PC-3 (cell line): Measurements from ENCODE around the gene MID1IP1. TPM values are rescaled to one million over a fixed set of nuclear protein-coding genes. Genes with fewer than 3 reads are reported as not detected.
A peak's percentile ranks its signal among the peaks of the same experiment; 100 is the strongest.

Source experiments
- ATAC-seq: fragments of 200-7000 bp; cut with Tn5 transposase; 2 replicates; pipeline ENCODE4 v1.9.1; 2020; ENCODE audit warnings: mild to moderate bottlenecking, moderate library complexity
- BruUV-seq: library from RNA; stranded (reverse); fragments of 400-500 nt; replicated peaks from 2 replicates; lab custom pipeline; 2021; lab: Mats Ljungman, UMichigan
- CTCF ChIA-PET: fragments of 300-600 bp; sonication (Branson Sonifier 250); formaldehyde crosslinking; loops from one replicate; lab custom pipeline; 2022; ENCODE audit warnings: antibody characterized with exemption; lab: Charles Lee
- POLR2A ChIA-PET: fragments of 300-600 bp; sonication (Branson Sonifier 250); formaldehyde crosslinking; loops from one replicate; lab custom pipeline; 2022; ENCODE audit warnings: antibody characterized with exemption; ENCODE audit not compliant: unreplicated experiment; lab: Charles Lee
- DNase-seq: peaks from one replicate; pipeline ENCODE4 v3.0.0-alpha.2; 2015
- H2AFZ ChIP-seq: fragments of 300-600 bp; sonication (generic); 2 replicates; pipeline ENCODE4 v1.6.0; 2016; ENCODE audit warnings: antibody characterized with exemption, low read length
- H3F3A ChIP-seq: fragments of 300-600 bp; sonication (generic); one replicate; pipeline ENCODE4 v1.6.0; 2017; ENCODE audit warnings: antibody characterized with exemption, low read length, control low read depth, mild to moderate bottlenecking; ENCODE audit not compliant: unreplicated experiment
- H3K27ac ChIP-seq: fragments of 300-600 bp; sonication (generic); 2 replicates; pipeline ENCODE4 v1.5.1; 2016; ENCODE audit warnings: mild to moderate bottlenecking, low read length
- H3K27me3 ChIP-seq: fragments of 300-600 bp; sonication (generic); 2 replicates; pipeline ENCODE4 v1.6.1; 2016; ENCODE audit warnings: low read length, mixed read lengths
- H3K36me3 ChIP-seq: fragments of 300-600 bp; sonication (generic); 2 replicates; pipeline ENCODE4 v1.6.1; 2016; ENCODE audit warnings: low read depth, mixed run types, low read length, mixed read lengths
- H3K4me1 ChIP-seq: fragments of 300-600 bp; sonication (generic); 2 replicates; pipeline ENCODE4 v1.5.1; 2016; ENCODE audit warnings: low read length; ENCODE audit not compliant: insufficient read depth
- H3K4me2 ChIP-seq: fragments of 300-600 bp; sonication (generic); 2 replicates; pipeline ENCODE4 v1.6.0; 2016; ENCODE audit warnings: low read length
- H3K4me3 ChIP-seq: fragments of 300-600 bp; sonication (generic); 2 replicates; pipeline ENCODE4 v1.5.1; 2016; ENCODE audit warnings: mild to moderate bottlenecking, low read length, mixed read lengths
- H3K79me2 ChIP-seq: fragments of 300-600 bp; sonication (generic); 2 replicates; pipeline ENCODE4 v1.6.1; 2017; ENCODE audit warnings: low read length, mixed read lengths
- H3K9ac ChIP-seq: fragments of 300-600 bp; sonication (generic); 2 replicates; pipeline ENCODE4 v1.6.0; 2016; ENCODE audit warnings: mild to moderate bottlenecking, low read length
- H3K9me2 ChIP-seq: fragments of 300-600 bp; sonication (generic); replicated peaks from 2 replicates; pipeline ENCODE4 v1.6.1; 2016; ENCODE audit warnings: mixed run types, low read length, mixed read lengths
- H3K9me3 ChIP-seq: fragments of 300-600 bp; sonication (generic); 2 replicates; pipeline ENCODE4 v1.6.1; 2016; ENCODE audit warnings: low read length, mixed read lengths
- H4K20me1 ChIP-seq: fragments of 300-600 bp; sonication (generic); 2 replicates; pipeline ENCODE4 v1.6.1; 2016; ENCODE audit warnings: low read length, mixed read lengths
- CTCF ChIP-seq: fragments of 300-600 bp; sonication (generic); conservative IDR thresholded peaks from 2 replicates; pipeline ENCODE4 v1.5.1; 2017; ENCODE audit warnings: antibody characterized with exemption, low read depth, mild to moderate bottlenecking, low read length
- EZH2 ChIP-seq: fragments of 300-600 bp; sonication (generic); IDR thresholded peaks from one replicate; pipeline ENCODE4 v1.6.1; 2017; ENCODE audit warnings: antibody characterized with exemption, mild to moderate bottlenecking, low read length; ENCODE audit not compliant: unreplicated experiment
- EZH2phosphoT487 ChIP-seq: fragments of 300-600 bp; sonication (generic); IDR thresholded peaks from 2 replicates; pipeline ENCODE4 v1.6.1; 2018; ENCODE audit warnings: mild to moderate bottlenecking, antibody characterized with exemption, low read length, borderline replicate concordance
- intact Hi-C: fragments of 100-400 bp; cut with micrococcal nuclease; formaldehyde crosslinking; loops from 2 replicates; pipeline ENCODE4 v1.9.0; 2023
- total RNA-seq: library from RNA; depleted of rRNA; stranded (reverse); fragments of >200 nt; gene quantifications from 2 replicates; pipeline ENCODE4 v1.2.3, GENCODE V29; 2014

Gene MID1IP1
- total RNA-seq, 1 experiment from 2014 or later = 122 TPM

- peak; percentile 79 for ATAC-seq
- Histone ChIP-seq H3K27ac (peak overlapping the region; percentile 85), H3K4me3 (peak overlapping the region; percentile 96), H3K4me2 (peak overlapping the region; percentile 100), H3K36me3 (peaks cover 14% of the 10 kb centered on the region), H3K9me2 (no peaks in the 10 kb centered on the region), H4K20me1 (0 out of 2 replicates have a peak, but pooled peaks cover 4% of the 10 kb centered on the region), H3K27me3 (no peaks in the 10 kb centered on the region), H3K9ac (peak overlapping the region; percentile 97), H3F3A (no peaks in the 10 kb centered on the region), H3K9me3 (no peaks in the 10 kb centered on the region), H3K79me2 (peaks cover 67% of the 10 kb centered on the region), H3K4me1 (peaks cover 40% of the 10 kb centered on the region), H2AFZ (peak overlapping the region; percentile 52; the same call in 1 of the 2 replicates)
- no peak for TF ChIP-seq EZH2
- TF ChIP-seq CTCF = no peak
- TF ChIP-seq EZH2phosphoT487 = no peak
- intact Hi-C loops = loop anchor here (1.0 to 10.0 kb wide), 4 partner anchors 79 to 529 kb away; no protein-coding TSS in a partner anchor
- CTCF ChIA-PET = no interaction called here
- DNase-seq = peak; percentile 86
- POLR2A ChIA-PET = interaction anchor here (0.6 to 1.0 kb wide), 2 partner anchors 16 to 92 kb away, joined by 3 read pairs; no protein-coding TSS in a partner anchor
- no TSS peak for BruUV-seq
Measured at GRCh38 chrX:38803588-38804431, 2.6 kb downstream of the MID1IP1 start.

- peak overlapping the region; percentile 96 for H3K4me3 ChIP-seq
- CTCF ChIA-PET = no interaction called here
- H3K9ac ChIP-seq = peak overlapping the region; percentile 97
- POLR2A ChIA-PET = interaction anchor here (1.0 kb wide), 1 partner anchor 91 kb away, joined by 3 read pairs; no protein-coding TSS in a partner anchor
- no peak for TF ChIP-seq EZH2phosphoT487
- no peak for TF ChIP-seq EZH2
- no peak for TF ChIP-seq CTCF
- 0 out of 2 replicates have a peak overlapping the region, but pooled peaks have one; percentile 7 for H2AFZ ChIP-seq
- H3K4me2 ChIP-seq = peak overlapping the region; percentile 100
- peaks cover 14% of the 10 kb centered on the region for H3K36me3 ChIP-seq
- peaks cover 36% of the 10 kb centered on the region for H3K4me1 ChIP-seq
- 0 out of 2 replicates have a peak, but pooled peaks cover 4% of the 10 kb centered on the region for H4K20me1 ChIP-seq
- no peaks in the 10 kb centered on the region for H3F3A ChIP-seq
- DNase-seq (no peak), ATAC-seq (no peak)
- peak overlapping the region; percentile 85 for H3K27ac ChIP-seq
- no peaks in the 10 kb centered on the region for H3K27me3 ChIP-seq
- H3K9me3 ChIP-seq = no peaks in the 10 kb centered on the region
- intact Hi-C loops = loop anchor here (1.0 to 10.0 kb wide), 4 partner anchors 79 to 530 kb away; no protein-coding TSS in a partner anchor
- TSS peak; percentile 50 for BruUV-seq
- peaks cover 67% of the 10 kb centered on the region for H3K79me2 ChIP-seq
- H3K9me2 ChIP-seq = no peaks in the 10 kb centered on the region
Measured at GRCh38 chrX:38804432-38804681, 3.1 kb downstream of the MID1IP1 start.
